Measurements from ENCODE around the gene ATF7.

ATF7 gene

DNA sequence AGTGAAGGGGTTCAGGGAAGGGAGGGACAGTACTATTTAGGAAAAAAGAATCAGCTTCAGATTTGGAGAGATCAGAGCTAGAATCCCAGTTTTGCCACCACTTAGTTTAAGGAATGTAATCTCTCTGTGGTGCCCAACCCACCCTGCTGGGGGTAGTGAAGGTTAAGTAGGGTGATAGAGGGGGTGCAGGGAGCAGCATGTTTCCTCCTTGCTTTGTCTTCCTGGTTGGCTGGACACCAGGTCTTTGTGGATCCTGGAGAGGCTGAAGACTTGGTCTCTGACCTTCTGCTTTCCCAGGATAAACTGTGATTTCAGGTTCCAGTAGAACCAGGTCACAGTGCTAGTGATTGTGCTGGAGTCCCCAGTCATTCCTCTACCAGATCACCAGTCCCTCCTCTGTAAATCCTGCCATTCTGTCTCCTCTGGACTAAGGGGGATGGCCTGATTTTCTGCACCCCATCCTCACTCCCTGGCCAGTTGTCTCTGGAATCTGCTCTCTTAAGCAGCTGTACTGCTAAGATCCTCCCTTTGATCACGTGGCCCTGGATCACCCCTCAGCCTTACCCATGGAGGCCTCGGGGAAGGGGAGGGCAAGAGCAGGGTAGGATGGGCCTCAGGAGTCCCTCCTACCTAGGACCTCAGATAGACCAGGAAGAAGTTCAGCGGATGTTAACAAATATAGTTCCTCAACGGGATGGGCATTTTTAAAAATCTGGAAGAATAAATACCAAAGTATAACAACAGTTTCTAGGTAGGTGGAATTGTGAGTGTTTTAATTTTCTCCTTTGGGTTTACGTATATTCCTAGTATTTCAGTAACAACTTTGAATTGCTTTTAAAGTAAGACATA is 130.1 kb downstream of the ATF7 start:
- no peak overlapping the region for H3K4me3 ChIP-seq (replicated peaks; ENCODE audit: insufficient read depth, low read length)
- no peak overlapping the region for H3K27ac ChIP-seq (replicated peaks)
- peak in 1 of 2 experiments; percentile 76 for DNase-seq (ENCODE audit: low read depth in 1 of 2, low spot score in 1 of 2)
- no peaks in the 10 kb centered on the region for H3K27me3 ChIP-seq (ENCODE audit: insufficient read depth, poor library complexity, severe bottlenecking)
- no peak for TF ChIP-seq GABPA (IDR thresholded peaks at IDR 0.05; ENCODE audit: low read depth)
- TF ChIP-seq CTCF (IDR thresholded peaks at IDR 0.05; ENCODE audit: insufficient read depth, low read length) = no peak
- no peak for TF ChIP-seq SPI1 (IDR thresholded peaks at IDR 0.05; ENCODE audit: borderline replicate concordance, low read depth)
- no peak for TF ChIP-seq POLR2AphosphoS5 (IDR thresholded peaks at IDR 0.05; ENCODE audit: low read depth)
- TF ChIP-seq REST (IDR thresholded peaks at IDR 0.05; ENCODE audit: insufficient replicate concordance, low read depth) = no peak

DNA sequence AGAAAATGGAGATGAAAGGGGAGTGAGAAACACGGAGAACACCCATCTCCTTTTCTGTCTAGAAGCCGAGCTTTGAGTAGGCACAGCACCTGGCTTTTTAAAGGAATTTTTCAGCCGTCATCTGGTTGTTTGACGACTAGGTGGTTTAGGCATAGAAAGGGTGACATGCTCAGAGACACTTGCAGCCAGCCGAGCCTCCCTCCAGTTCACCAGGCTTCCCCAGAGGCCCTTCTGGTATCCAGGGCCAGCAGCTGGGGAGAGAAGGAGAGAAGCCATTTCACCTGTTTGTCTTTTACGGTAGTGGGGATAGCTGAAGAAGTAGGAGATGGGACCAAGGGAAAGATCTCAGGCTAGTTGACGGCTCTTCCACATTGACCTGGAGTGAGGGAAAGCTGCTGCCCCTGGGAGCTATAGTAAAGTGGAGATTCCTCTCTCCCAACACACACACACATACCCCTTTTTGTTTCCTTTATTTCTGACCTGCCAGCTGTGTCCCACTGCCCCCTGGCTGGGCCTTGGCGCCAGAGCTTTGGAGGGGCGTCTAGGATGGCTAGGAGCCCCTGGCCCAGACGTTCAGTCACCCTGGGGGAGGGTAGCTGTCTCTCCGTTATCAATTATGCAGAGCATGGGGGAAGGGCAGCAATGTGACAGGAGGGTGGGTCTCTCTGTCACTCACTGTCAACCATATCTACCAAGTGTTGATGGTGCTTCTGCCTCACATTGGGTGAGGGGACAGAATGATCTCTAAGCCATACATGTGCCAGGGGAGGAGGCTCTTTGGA is 132.4 kb downstream of the ATF7 start:
- TF ChIP-seq POLR2AphosphoS5 (IDR thresholded peaks at IDR 0.05; ENCODE audit: low read depth) (no peak), SPI1 (IDR thresholded peaks at IDR 0.05; ENCODE audit: borderline replicate concordance, low read depth) (no peak), REST (IDR thresholded peaks at IDR 0.05; ENCODE audit: insufficient replicate concordance, low read depth) (no peak), CTCF (IDR thresholded peaks at IDR 0.05; ENCODE audit: insufficient read depth, low read length) (no peak), GABPA (IDR thresholded peaks at IDR 0.05; ENCODE audit: low read depth) (no peak)
- H3K27me3 ChIP-seq (ENCODE audit: insufficient read depth, poor library complexity, severe bottlenecking) = no peaks in the 10 kb centered on the region

GRCh38 chr12:53492830-53493609 is 133.2 kb downstream of the ATF7 start:
- H3K4me3 ChIP-seq (replicated peaks; ENCODE audit: insufficient read depth, low read length) = peak overlapping the region; percentile 51
- no peak overlapping the region; the same call in 1 of the 2 replicates for H3K27ac ChIP-seq (replicated peaks)
- peak; percentile 85 to 92 for DNase-seq (ENCODE audit: low read depth in 1 of 2, low spot score in 1 of 2)

More for the DNA sequence above, 132.4 kb downstream of the ATF7 start:
- no peak overlapping the region for H3K4me3 ChIP-seq (replicated peaks; ENCODE audit: insufficient read depth, low read length)
- no peak for DNase-seq (ENCODE audit: low read depth in 1 of 2, low spot score in 1 of 2)
- no peak overlapping the region for H3K27ac ChIP-seq (replicated peaks)

More at GRCh38 chr12:53492830-53493609, 133.2 kb downstream of the ATF7 start:
- TF ChIP-seq GABPA (IDR thresholded peaks at IDR 0.05; ENCODE audit: low read depth) (no peak), SPI1 (IDR thresholded peaks at IDR 0.05; ENCODE audit: borderline replicate concordance, low read depth) (no peak), REST (IDR thresholded peaks at IDR 0.05; ENCODE audit: insufficient replicate concordance, low read depth) (no peak), POLR2AphosphoS5 (IDR thresholded peaks at IDR 0.05; ENCODE audit: low read depth) (peak; percentile 42; the same call in 1 of the 2 replicates), CTCF (IDR thresholded peaks at IDR 0.05; ENCODE audit: insufficient read depth, low read length) (no peak)
- no peaks in the 10 kb centered on the region for H3K27me3 ChIP-seq (ENCODE audit: insufficient read depth, poor library complexity, severe bottlenecking)

Measured in HL-60 (cell line).